ENCODE data around the gene KMT2C.

Gene KMT2C

DNA sequence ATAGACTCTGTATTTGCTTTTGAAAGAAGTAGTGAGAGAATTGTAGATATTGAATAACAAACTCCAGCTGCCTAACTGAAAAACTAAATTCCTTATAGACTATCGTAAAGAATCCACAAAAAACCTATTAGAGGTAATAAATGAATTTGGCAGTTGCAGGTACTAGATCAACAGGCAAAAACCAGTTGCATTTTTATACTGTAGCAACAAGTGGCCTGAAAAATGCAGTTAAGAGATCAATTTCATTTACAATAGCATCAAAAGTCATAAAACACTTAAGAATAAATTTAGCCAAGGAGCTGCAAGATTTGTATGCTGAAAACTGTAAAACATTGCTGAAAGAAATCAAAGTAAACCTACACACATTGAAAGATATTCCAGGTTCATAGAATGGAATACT, 340.0 kb downstream of the KMT2C start:
- no peak for DNase-seq

DNA sequence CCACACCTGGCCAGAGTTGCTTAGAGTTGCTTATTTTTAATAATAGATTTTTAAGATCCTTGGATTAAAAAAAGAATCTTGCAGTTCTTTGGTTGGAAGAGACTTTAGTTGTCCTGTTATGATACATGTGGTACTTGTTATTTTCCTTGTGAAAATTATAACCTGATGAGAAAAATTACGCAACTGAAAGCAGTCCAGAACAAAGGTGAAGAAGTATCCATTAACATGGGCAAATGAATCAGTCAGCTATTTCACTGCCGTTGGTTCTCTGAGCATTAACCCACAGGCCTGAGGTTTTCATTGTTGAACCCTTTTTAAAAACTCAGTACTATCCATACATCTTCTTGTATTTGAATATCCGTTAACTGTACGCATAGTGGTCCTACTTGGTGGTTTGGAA, 342.1 kb downstream of the KMT2C start:
- DNase-seq: no peak

DNA sequence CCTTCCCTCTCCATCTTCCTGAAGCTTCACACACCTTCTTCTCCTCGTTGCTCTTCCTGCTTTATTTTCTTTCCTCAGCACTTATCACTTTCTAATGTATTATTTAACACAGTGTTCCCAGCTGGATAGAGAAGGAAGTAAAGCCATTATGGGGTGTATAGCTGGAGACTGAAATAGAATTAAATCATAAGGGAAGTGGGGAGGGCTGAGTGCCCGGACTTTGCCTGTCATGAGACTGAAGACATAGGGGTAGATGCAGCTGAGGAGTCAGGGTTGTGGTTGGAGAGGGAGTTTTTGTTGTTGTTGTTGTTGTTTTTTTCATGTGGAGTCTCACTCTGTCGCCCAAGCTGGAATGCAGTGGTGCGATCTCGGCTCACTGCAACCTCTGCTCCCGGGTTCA, 345.1 kb downstream of the KMT2C start:
- no peak for DNase-seq

DNA sequence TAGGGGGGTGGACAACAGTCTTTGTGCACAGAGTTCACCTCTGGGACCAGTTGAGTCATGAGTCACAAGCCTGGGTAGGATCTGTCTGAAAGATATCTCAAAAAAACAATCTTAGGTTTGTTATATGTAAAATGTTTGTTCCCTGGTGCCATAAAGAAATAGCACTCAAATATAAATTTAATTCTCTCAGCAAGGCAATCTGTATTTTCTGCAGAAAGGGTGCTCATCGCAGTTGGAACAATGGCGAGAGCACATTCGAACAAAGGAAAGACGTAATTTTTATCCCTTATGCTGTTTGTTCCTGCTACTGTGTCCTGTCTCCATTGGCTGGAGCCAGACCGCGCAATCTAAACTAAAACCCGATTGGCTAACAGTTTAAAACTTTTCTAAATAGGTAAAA, 346.6 kb downstream of the KMT2C start:
- no peak for DNase-seq

DNA sequence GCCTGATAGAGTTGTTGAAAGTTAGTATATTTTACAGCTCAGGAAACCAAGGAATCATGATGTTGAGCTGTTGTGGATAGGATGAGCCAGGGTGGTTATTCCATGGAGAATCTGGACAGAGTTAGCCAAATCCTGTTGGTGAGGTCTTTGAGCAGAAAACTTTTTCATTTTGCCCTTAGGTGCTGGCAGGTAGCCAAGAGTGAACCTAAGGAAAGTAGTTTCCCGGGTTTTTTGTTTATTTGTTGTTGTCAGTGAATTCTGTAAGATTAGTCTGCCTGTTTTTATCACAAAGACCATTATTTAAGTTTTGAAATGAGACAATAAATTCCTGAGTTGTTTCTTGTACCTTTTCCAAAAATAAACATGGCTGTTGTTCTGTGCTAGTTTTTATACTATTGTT, 349.3 kb downstream of the KMT2C start:
- no peak for DNase-seq

DNA sequence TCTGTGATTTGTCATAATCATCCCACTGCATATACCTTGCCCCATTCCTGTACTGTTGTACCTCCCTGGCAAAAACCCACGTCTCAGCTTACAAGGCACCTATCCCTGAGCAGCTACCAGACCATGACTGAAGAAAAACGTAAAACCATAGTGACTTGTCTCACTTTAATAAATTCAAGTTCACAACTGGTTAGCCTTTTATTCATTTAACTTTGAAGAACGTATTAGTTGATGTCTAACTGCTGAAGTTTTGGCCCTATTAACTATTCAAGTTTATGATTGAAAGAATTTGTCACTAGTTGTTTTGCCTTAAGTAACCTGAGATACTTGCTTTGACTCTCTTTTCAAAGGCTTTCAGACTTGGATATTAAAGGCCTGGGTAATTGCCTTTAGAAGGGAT, 350.7 kb downstream of the KMT2C start:
- DNase-seq: no peak
